ENCODE data around the gene SPEN. TPM values are rescaled to one million over a fixed set of nuclear protein-coding genes. Genes with fewer than 3 reads are reported as not detected.

Gene SPEN
- total and polyA plus RNA-seq, 9 of the 15 experiments (the other 6 are each of a cell fraction or from before 2014, with no cell fraction given) = 5.7 to 87.5 (median 27.2) TPM

DNA sequence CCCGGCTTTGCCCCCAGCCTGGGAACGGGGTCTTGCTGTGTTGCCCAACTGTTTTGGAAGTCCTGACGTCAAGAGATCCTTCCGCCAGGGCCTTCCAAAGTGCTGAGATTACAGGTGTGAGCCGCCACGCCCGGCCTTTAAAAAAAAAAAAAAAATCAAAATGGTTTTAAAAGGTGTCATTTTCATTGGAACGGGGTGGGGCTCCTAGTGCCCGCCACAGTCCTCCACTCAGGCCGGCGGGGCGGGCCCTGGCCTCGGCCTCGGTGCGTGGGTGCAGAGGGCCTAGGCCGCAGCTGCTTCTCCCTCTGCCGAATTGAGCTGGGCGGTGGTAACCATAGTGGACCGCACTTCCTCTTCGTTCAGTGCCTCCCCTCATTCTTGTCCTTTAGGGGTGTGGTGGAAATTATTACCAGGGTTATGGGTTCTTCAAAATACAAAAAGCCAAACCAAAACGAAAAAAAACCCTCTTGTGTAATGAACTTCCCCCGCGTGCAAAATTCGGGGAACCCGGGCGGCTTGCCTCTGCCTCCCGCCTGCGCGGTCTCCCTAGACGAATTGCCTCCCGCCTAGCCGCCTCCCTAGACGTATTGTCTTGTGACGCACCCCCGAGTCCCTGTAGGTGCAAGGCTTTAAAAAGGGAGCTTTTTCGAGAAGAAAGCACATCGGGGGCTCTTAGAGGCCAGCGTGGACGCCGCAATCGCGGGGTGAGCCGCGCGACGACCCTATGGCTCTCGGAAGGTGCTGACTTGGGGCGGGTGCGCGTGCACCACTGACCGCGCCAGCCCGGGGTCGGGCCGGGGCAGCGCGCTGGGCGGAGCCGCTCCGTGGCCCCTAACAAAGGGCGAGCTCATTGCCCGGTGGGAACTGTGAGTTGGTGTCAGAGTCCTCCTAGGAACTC is 10.5 kb upstream of the SPEN start (continued):
- TF ChIP-seq TCF15 (CRISPR knock-in tag; IDR thresholded peaks at IDR 0.05) (no peak), DPF2 (IDR thresholded peaks at IDR 0.05) (no peak), WHSC1 (IDR thresholded peaks at IDR 0.05; ENCODE audit: low read length) (no peak), RFX5 (IDR thresholded peaks at IDR 0.05; ENCODE audit: low read depth, low read length) (no peak), SMARCC2 (IDR thresholded peaks at IDR 0.05; ENCODE audit: low read depth) (no peak), ETS2 (tag; IDR thresholded peaks at IDR 0.05; ENCODE audit: borderline replicate concordance, poor library complexity, severe bottlenecking) (no peak), ZNF445 (CRISPR knock-in tag; IDR thresholded peaks at IDR 0.05; ENCODE audit: low read depth) (no peak), ZNF699 (CRISPR knock-in tag; IDR thresholded peaks at IDR 0.05; ENCODE audit: insufficient replicate concordance) (no peak), ZEB2 (IDR thresholded peaks at IDR 0.05) (no peak), BACH1 (tag; IDR thresholded peaks at IDR 0.05) (no peak), NFXL1 (CRISPR knock-in tag; IDR thresholded peaks at IDR 0.05) (no peak), ASH1L (IDR thresholded peaks at IDR 0.05; ENCODE audit: borderline replicate concordance, low read depth, partially characterized antibody) (no peak), XRCC5 (IDR thresholded peaks at IDR 0.05; ENCODE audit: low read depth, low read length) (peak; percentile 39; the same call in 1 of the 2 replicates), SPI1 (IDR thresholded peaks at IDR 0.05; ENCODE audit: borderline replicate concordance, low read depth, low read length) (peak; percentile 64; the same call in 1 of the 2 replicates)
- TF ChIP-seq, protein P1, sequence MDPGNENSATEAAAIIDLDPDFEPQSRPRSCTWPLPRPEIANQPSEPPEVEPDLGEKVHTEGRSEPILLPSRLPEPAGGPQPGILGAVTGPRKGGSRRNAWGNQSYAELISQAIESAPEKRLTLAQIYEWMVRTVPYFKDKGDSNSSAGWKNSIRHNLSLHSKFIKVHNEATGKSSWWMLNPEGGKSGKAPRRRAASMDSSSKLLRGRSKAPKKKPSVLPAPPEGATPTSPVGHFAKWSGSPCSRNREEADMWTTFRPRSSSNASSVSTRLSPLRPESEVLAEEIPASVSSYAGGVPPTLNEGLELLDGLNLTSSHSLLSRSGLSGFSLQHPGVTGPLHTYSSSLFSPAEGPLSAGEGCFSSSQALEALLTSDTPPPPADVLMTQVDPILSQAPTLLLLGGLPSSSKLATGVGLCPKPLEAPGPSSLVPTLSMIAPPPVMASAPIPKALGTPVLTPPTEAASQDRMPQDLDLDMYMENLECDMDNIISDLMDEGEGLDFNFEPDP (CRISPR knock-in tag; IDR thresholded peaks at IDR 0.05) = no peak
- TF ChIP-seq, protein P2, sequence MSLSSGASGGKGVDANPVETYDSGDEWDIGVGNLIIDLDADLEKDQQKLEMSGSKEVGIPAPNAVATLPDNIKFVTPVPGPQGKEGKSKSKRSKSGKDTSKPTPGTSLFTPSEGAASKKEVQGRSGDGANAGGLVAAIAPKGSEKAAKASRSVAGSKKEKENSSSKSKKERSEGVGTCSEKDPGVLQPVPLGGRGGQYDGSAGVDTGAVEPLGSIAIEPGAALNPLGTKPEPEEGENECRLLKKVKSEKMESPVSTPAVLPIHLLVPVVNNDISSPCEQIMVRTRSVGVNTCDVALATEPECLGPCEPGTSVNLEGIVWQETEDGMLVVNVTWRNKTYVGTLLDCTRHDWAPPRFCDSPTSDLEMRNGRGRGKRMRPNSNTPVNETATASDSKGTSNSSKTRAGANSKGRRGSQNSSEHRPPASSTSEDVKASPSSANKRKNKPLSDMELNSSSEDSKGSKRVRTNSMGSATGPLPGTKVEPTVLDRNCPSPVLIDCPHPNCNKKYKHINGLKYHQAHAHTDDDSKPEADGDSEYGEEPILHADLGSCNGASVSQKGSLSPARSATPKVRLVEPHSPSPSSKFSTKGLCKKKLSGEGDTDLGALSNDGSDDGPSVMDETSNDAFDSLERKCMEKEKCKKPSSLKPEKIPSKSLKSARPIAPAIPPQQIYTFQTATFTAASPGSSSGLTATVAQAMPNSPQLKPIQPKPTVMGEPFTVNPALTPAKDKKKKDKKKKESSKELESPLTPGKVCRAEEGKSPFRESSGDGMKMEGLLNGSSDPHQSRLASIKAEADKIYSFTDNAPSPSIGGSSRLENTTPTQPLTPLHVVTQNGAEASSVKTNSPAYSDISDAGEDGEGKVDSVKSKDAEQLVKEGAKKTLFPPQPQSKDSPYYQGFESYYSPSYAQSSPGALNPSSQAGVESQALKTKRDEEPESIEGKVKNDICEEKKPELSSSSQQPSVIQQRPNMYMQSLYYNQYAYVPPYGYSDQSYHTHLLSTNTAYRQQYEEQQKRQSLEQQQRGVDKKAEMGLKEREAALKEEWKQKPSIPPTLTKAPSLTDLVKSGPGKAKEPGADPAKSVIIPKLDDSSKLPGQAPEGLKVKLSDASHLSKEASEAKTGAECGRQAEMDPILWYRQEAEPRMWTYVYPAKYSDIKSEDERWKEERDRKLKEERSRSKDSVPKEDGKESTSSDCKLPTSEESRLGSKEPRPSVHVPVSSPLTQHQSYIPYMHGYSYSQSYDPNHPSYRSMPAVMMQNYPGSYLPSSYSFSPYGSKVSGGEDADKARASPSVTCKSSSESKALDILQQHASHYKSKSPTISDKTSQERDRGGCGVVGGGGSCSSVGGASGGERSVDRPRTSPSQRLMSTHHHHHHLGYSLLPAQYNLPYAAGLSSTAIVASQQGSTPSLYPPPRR (CRISPR knock-in tag; IDR thresholded peaks at IDR 0.05; ENCODE audit: borderline replicate concordance) = no peak
- TF ChIP-seq, protein P3, sequence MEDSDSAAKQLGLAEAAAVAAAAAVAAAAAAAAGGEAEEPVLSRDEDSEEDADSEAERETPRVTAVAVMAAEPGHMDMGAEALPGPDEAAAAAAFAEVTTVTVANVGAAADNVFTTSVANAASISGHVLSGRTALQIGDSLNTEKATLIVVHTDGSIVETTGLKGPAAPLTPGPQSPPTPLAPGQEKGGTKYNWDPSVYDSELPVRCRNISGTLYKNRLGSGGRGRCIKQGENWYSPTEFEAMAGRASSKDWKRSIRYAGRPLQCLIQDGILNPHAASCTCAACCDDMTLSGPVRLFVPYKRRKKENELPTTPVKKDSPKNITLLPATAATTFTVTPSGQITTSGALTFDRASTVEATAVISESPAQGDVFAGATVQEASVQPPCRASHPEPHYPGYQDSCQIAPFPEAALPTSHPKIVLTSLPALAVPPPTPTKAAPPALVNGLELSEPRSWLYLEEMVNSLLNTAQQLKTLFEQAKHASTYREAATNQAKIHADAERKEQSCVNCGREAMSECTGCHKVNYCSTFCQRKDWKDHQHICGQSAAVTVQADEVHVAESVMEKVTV (CRISPR knock-in tag; IDR thresholded peaks at IDR 0.05) = no peak

All from K562 (cell line).